Measurements from ENCODE around the gene HARS2. TPM values are rescaled to one million over a fixed set of nuclear protein-coding genes. Genes with fewer than 3 reads are reported as not detected.

Gene HARS2, protein sequence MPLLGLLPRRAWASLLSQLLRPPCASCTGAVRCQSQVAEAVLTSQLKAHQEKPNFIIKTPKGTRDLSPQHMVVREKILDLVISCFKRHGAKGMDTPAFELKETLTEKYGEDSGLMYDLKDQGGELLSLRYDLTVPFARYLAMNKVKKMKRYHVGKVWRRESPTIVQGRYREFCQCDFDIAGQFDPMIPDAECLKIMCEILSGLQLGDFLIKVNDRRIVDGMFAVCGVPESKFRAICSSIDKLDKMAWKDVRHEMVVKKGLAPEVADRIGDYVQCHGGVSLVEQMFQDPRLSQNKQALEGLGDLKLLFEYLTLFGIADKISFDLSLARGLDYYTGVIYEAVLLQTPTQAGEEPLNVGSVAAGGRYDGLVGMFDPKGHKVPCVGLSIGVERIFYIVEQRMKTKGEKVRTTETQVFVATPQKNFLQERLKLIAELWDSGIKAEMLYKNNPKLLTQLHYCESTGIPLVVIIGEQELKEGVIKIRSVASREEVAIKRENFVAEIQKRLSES
- total RNA-seq = 10 to 100 TPM; 21.0 to 57.0 (median 35.1) TPM

GRCh38 chr5:140690941-140691924 is at the start of gene HARS2, which contains the start of gene HARS1:
HARS2 (plus strand) TSS chr5:140691455; CDS start chr5:140691649, 194 bp downstream.
HARS1 (minus strand) TSS chr5:140691370; CDS start chr5:140691304, 66 bp downstream.
- Histone ChIP-seq H3K36me3 (peaks cover 39% of the 10 kb centered on the region), H3K27ac (peak within 1 kb of the TSS; percentile 93), H3K4me1 (peaks cover 43% of the 10 kb centered on the region), H3K4me3 (peak within 1 kb of the TSS; percentile 87), H3K9me3 (no peaks in the 10 kb centered on the region), H3K27me3 (no peaks in the 10 kb centered on the region)
- peak in 1 of 3 donors; percentile 72 for TF ChIP-seq POLR2AphosphoS5 (IDR thresholded peaks at IDR 0.05)
- peak in 1 of 2 donors; percentile 51 for TF ChIP-seq POLR2A (IDR thresholded peaks at IDR 0.05)
- no peak for TF ChIP-seq CTCF (IDR thresholded peaks at IDR 0.05)
- peak; percentile 95 for DNase-seq (ENCODE audit: low spot score in 2 of 2)
- under 1% methylated on average over 30 of the region's 61 CpGs for WGBS

DNA sequence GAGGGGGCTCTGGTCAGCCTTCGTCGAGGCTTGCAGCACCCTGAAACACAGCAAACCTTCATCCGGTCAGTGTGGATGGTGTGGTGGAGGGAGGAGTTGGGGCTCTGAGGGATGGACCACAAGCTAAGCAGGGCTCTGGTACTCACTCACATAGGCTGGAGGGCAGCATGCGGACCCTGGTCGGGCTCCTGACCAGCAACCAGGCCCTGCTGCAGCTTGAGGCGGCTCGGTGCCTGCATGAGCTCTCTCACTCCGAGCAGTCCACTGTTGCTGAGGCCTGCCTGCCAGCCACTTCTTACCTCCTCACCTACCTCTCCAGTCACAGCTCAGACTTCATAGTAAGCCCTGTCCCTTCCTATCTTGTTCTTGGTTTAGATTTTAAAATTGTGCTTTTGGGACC is 49.5 kb upstream of the HARS2 start:
- Histone ChIP-seq H3K4me3 (no peak overlapping the region), H3K36me3 (peaks cover 38% of the 10 kb centered on the region), H3K27me3 (no peaks in the 10 kb centered on the region), H3K9me3 (no peaks in the 10 kb centered on the region), H3K27ac (no peak overlapping the region), H3K4me1 (peaks cover 47% of the 10 kb centered on the region)
- no peak for DNase-seq (ENCODE audit: low spot score in 2 of 2)
- 81% methylated on average over 8 of the region's 8 CpGs for WGBS
- no peak for TF ChIP-seq CTCF (IDR thresholded peaks at IDR 0.05)
- TF ChIP-seq POLR2A (IDR thresholded peaks at IDR 0.05) = no peak
- no peak for TF ChIP-seq EP300 (IDR thresholded peaks at IDR 0.05)
- TF ChIP-seq POLR2AphosphoS5 (IDR thresholded peaks at IDR 0.05) = no peak

DNA sequence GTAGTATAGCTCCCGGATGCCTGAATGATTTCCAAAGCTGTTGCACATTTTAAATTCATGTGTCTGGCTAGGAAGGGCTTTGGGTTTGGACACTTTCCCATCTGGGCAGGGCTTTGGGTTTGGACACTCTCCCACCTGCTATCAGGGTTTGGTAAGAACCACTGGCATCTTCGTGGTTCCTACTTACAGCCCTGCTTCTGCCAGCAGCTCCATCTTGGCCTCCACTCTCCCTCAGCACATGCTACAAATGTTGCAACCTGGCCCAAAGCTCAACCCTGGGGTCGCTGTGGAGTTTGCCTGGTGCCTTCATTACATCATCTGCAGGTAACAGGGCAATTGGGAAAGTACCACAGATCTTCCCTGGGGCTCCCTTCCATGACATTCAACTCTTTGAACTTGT is 48.5 kb upstream of the HARS2 start:
- 50% methylated on average over 3 of the region's 3 CpGs for WGBS
- Histone ChIP-seq H3K4me1 (peaks cover 51% of the 10 kb centered on the region), H3K9me3 (no peaks in the 10 kb centered on the region), H3K27me3 (no peaks in the 10 kb centered on the region), H3K4me3 (no peak overlapping the region), H3K27ac (no peak overlapping the region), H3K36me3 (peaks cover 38% of the 10 kb centered on the region)
- DNase-seq (ENCODE audit: low spot score in 2 of 2) = no peak
- no peak for TF ChIP-seq POLR2A (IDR thresholded peaks at IDR 0.05)
- TF ChIP-seq EP300 (IDR thresholded peaks at IDR 0.05) = no peak
- no peak for TF ChIP-seq CTCF (IDR thresholded peaks at IDR 0.05)
- no peak for TF ChIP-seq POLR2AphosphoS5 (IDR thresholded peaks at IDR 0.05)

- H3K36me3 ChIP-seq = peaks cover 61% of the 10 kb centered on the region
- no peak for DNase-seq (ENCODE audit: low spot score in 2 of 2)
- no peak for TF ChIP-seq CTCF (IDR thresholded peaks at IDR 0.05)
- TF ChIP-seq POLR2A (IDR thresholded peaks at IDR 0.05) = no peak
- TF ChIP-seq POLR2AphosphoS5 (IDR thresholded peaks at IDR 0.05) = no peak
- no peak for TF ChIP-seq EP300 (IDR thresholded peaks at IDR 0.05)
- H3K4me3 ChIP-seq = peak overlapping the region; percentile 69
- no peaks in the 10 kb centered on the region for H3K27me3 ChIP-seq
- peak overlapping the region; percentile 83 for H3K27ac ChIP-seq
- peaks cover 27% of the 10 kb centered on the region for H3K4me1 ChIP-seq
- 2% methylated on average over 19 of the region's 27 CpGs for WGBS
- H3K9me3 ChIP-seq = no peaks in the 10 kb centered on the region
Measured at GRCh38 chr5:140647042-140647419, 44.2 kb upstream of the HARS2 start.
